Lower leg skin (tissue), 3 donors: ENCODE results near the gene CRELD2.

Experiments
- POLR2A ChIP-seq, 2 donors: fragments of 450-650 bp; IDR thresholded peaks; one replicate each; pipeline ENCODE4 v1.6.1; 2016 to 2017; ENCODE audit warnings: antibody characterized with exemption in 2 of 2, mild to moderate bottlenecking in 1 of 2, moderate library complexity in 1 of 2
- TF ChIP-seq, protein P1 (sequence below), 3 donors: fragments of 450-650 bp; IDR thresholded peaks; one replicate each; pipeline ENCODE4 v1.5.1; 2016; ENCODE audit warnings: antibody characterized with exemption in 3 of 3, mild to moderate bottlenecking in 3 of 3, moderate library complexity in 2 of 3

DNA sequence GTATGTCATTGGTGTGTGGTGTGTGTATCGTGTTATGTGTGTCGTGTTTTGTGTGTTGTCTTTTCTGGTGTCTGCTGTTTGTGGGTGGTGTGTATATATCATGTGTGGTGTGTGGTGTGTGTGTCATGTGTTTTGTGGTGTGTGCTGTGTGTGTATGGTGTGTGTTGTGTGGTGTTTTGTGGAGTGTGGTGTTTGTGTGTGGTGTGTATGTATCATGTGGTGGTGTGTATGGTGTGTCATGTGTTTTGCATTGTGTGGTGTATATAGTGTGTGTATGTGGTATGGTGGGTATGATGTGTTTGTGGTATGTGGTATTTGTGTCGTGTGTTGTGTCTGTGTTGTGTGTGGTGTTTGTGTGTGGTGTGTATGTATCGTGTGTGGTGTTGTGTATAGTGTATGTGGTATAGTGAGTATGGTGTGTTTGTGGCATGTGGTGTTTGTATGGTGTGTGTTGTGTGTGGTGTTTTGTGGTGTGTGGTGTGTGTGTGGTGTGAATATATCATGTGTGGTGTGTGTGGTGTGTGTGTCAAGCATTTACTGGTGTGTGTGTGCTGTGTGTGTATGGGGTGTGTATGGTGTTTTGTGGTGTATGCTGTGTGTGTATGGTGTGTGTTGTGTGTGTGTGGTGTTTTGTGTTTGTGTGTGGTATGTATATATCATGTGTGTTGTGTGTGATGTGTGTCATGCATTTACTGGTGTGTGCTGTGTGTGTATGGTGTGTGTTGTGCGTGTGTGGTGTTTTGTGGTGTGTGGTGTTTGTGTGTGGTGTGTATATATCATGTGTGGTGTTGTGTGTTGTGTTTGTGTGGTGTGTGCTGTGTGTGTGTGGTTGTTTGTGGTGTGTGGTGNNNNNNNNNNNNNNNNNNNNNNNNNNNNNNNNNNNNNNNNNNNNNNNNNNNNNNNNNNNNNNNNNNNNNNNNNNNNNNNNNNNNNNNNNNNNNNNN is 54.9 kb downstream of the CRELD2 start:
- TF ChIP-seq, protein P1, sequence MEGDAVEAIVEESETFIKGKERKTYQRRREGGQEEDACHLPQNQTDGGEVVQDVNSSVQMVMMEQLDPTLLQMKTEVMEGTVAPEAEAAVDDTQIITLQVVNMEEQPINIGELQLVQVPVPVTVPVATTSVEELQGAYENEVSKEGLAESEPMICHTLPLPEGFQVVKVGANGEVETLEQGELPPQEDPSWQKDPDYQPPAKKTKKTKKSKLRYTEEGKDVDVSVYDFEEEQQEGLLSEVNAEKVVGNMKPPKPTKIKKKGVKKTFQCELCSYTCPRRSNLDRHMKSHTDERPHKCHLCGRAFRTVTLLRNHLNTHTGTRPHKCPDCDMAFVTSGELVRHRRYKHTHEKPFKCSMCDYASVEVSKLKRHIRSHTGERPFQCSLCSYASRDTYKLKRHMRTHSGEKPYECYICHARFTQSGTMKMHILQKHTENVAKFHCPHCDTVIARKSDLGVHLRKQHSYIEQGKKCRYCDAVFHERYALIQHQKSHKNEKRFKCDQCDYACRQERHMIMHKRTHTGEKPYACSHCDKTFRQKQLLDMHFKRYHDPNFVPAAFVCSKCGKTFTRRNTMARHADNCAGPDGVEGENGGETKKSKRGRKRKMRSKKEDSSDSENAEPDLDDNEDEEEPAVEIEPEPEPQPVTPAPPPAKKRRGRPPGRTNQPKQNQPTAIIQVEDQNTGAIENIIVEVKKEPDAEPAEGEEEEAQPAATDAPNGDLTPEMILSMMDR (IDR thresholded peaks at IDR 0.05): no peak
- no peak for TF ChIP-seq POLR2A (IDR thresholded peaks at IDR 0.05)
